HepG2 (cell line): ENCODE measurements around the gene TWIST2. TPM values are rescaled to one million over a fixed set of nuclear protein-coding genes. Genes with fewer than 3 reads are reported as not detected.

Experiments
- ATAC-seq: fragments of 200-7000 bp; cut with Tn5 transposase; 3 replicates; pipeline ENCODE4 v1.9.1; 2020; ENCODE audit warnings: mild to moderate bottlenecking, moderate library complexity
- BruUV-seq: library from RNA; stranded (reverse); fragments of 400-500 nt; replicated peaks from 2 replicates; lab custom pipeline; 2021; lab: Mats Ljungman, UMichigan
- CTCF ChIA-PET: fragments of 300-600 bp; formaldehyde crosslinking; extraction: SDS; loops from one replicate; lab custom pipeline; 2021; ENCODE audit warnings: low total read pairs, inconsistent platforms, low intra/inter-chr PET ratio; lab: Yijun Ruan, JAX
- POLR2A ChIA-PET: fragments of 350-600 bp; sonication (Branson Sonifier 250); formaldehyde crosslinking; loops from one replicate; lab custom pipeline; 2020; ENCODE audit warnings: antibody characterized with exemption, inconsistent platforms; lab: Yijun Ruan, JAX
- DNase-seq: peaks from one replicate; pipeline ENCODE4 v3.0.0-alpha.2; 2015; ENCODE audit warnings: low spot score
- FAIRE-seq: peaks from 3 replicates; lab custom pipeline; 2011; peaks lifted over from hg19 to GRCh38; lab: Jason Lieb, UNC
- H2AFZ ChIP-seq: one replicate; pipeline ENCODE4 v1.6.1; 2011; ENCODE audit warnings: low read length, inconsistent platforms
- H3K27ac ChIP-seq: fragments of 300-600 bp; 3 replicates; pipeline ENCODE4 v1.8.0; 2011; ENCODE audit warnings: mixed run types, mild to moderate bottlenecking, mixed read lengths, low read length, inconsistent platforms; ENCODE audit not compliant: insufficient read depth; ENCODE audit errors: extremely low read length
- H3K27me3 ChIP-seq, 2 experiments: fragments of 200-600 bp in 1 of 2; 2 replicates in 1 of 2; 3 replicates in 1 of 2; pipeline versions ENCODE4 v1.6.0 to v1.8.0; 2011; ENCODE audit warnings: low read length in 2 of 2, mild to moderate bottlenecking in 2 of 2, moderate library complexity in 2 of 2, inconsistent platforms in 1 of 2; ENCODE audit not compliant: insufficient read depth in 2 of 2, control insufficient read depth in 1 of 2
- H3K36me3 ChIP-seq, 2 experiments: fragments of 200-600 bp in 1 of 2; replicated peaks in 1 of 2; 2 replicates in 1 of 2; 3 replicates in 1 of 2; pipeline versions ENCODE4 v1.5.1 to v1.8.0; 2011; ENCODE audit warnings: low read length in 2 of 2, inconsistent platforms in 1 of 2; ENCODE audit not compliant: insufficient read depth in 2 of 2, control insufficient read depth in 1 of 2
- H3K4me1 ChIP-seq: 2 replicates; pipeline ENCODE4 v1.5.1; 2012; ENCODE audit warnings: low read length, inconsistent platforms; ENCODE audit not compliant: insufficient read depth
- H3K4me2 ChIP-seq: 2 replicates; pipeline ENCODE4 v1.6.0; 2011; ENCODE audit warnings: low read depth, low read length, inconsistent platforms
- H3K4me3 ChIP-seq, 3 experiments: fragments of 200-600 bp in 1 of 3; sonication (generic), shearing (Covaris generic) in 1 of 3; replicated peaks in 1 of 3; 2 replicates each; pipeline ENCODE4 v1.5.1; 2011 to 2016; ENCODE audit warnings: low read length in 3 of 3, inconsistent platforms in 2 of 3, low read depth in 2 of 3, mild to moderate bottlenecking in 2 of 3, control low read depth in 1 of 3, mixed read lengths in 1 of 3; ENCODE audit not compliant: insufficient read depth in 1 of 3
- H3K79me2 ChIP-seq: one replicate; pipeline ENCODE4 v1.6.1; 2011; ENCODE audit warnings: low read length, inconsistent platforms; ENCODE audit not compliant: insufficient read depth
- H3K9ac ChIP-seq: 2 replicates; pipeline ENCODE4 v1.6.0; 2011; ENCODE audit warnings: mild to moderate bottlenecking, low read depth, low read length, inconsistent platforms; ENCODE audit not compliant: insufficient read depth
- H3K9me3 ChIP-seq: 2 replicates; pipeline ENCODE4 v1.5.1; 2012; ENCODE audit warnings: mild to moderate bottlenecking, low read length
- H4K20me1 ChIP-seq: 2 replicates; pipeline ENCODE4 v1.6.0; 2011; ENCODE audit warnings: inconsistent platforms, mild to moderate bottlenecking, low read length, moderate library complexity; ENCODE audit not compliant: insufficient read depth
- ARHGAP35 ChIP-seq: sonication (generic); formaldehyde crosslinking; IDR thresholded peaks from 2 replicates; pipeline ENCODE4 v1.9.0; 2022; ENCODE audit warnings: mild to moderate bottlenecking, inconsistent platforms, moderate library complexity, missing genetic modification reagents, borderline replicate concordance
- POLR2A ChIP-seq, 2 experiments: IDR thresholded peaks; 2 replicates each; pipeline ENCODE4 v1.6.1; 2011; ENCODE audit warnings: low read depth in 2 of 2, low read length in 2 of 2, mild to moderate bottlenecking in 1 of 2, moderate library complexity in 1 of 2; ENCODE audit not compliant: insufficient read depth in 1 of 2
- RFX1 ChIP-seq: fragments of 450-650 bp; IDR thresholded peaks from 2 replicates; pipeline ENCODE4 v1.6.1; 2017
- RORA ChIP-seq: sonication (generic); formaldehyde crosslinking; IDR thresholded peaks from 2 replicates; pipeline ENCODE4 v1.5.0; 2020; ENCODE audit warnings: mild to moderate bottlenecking, missing genetic modification reagents, moderate library complexity
- ZNF589 ChIP-seq: sonication (generic); formaldehyde crosslinking; conservative IDR thresholded peaks from 2 replicates; pipeline ENCODE4 v1.8.0; 2022; ENCODE audit warnings: mild to moderate bottlenecking, moderate library complexity, missing genetic modification reagents
- ZNF720 ChIP-seq: sonication (generic); formaldehyde crosslinking; IDR thresholded peaks from 2 replicates; pipeline ENCODE4 v1.4.0; 2020; ENCODE audit warnings: missing genetic modification reagents
- ZSCAN12 ChIP-seq: sonication (generic); formaldehyde crosslinking; IDR thresholded peaks from 2 replicates; pipeline ENCODE4 v1.9.0; 2021; ENCODE audit warnings: mild to moderate bottlenecking, missing genetic modification reagents
- WGBS: methylation state at CpG from one replicate; pipeline ENCODE4 v1.1.6; 2017; ENCODE audit warnings: low lambda C conversion rate; 5-methylcytosine and 5-hydroxymethylcytosine counted together
- in situ Hi-C: cut with HindIII; loops from 2 replicates; pipeline ENCODE4 v1.10.0; 2017; ENCODE audit warnings: low pct_unique_long_range_greater_than_20kb; ENCODE audit not compliant: extremely low pct_ligation_motif_present
- intact Hi-C: fragments of 100-400 bp; cut with micrococcal nuclease; formaldehyde crosslinking; loops from one replicate; pipeline ENCODE4 v1.10.0; 2022; ENCODE audit not compliant: unreplicated experiment
- polyA plus RNA-seq, 8 experiments: library from polyadenylated mRNA; depleted of rRNA in 3 of 8; stranded (reverse) in 7 of 8; unstranded in 1 of 8; fragments of >200 nt; fragmentation: Illumina TruSeq in 4 of 8; extraction: Trizol in 4 of 8; gene quantifications; 2 replicates each; pipeline versions ENCODE4 v1.2.1 to v1.2.3, GENCODE V29; 2011 to 2016; ENCODE audit warnings: low read depth in 4 of 8, missing spikeins in 1 of 8, mixed read lengths in 1 of 8; ENCODE audit not compliant: insufficient read depth in 1 of 8
- total RNA-seq, 5 experiments: library from RNA; depleted of rRNA; stranded (reverse); fragments of >200 nt; fragmentation: Illumina TruSeq; extraction: Trizol; gene quantifications; 2 replicates each; pipeline ENCODE4 v1.2.3, GENCODE V29; 2016; ENCODE audit warnings: low read depth in 1 of 5
- TF ChIP-seq, protein P1 (sequence below), 2 experiments: sonication (generic) in 1 of 2; formaldehyde crosslinking in 1 of 2; IDR thresholded peaks; 2 replicates each; pipeline versions ENCODE4 v1.6.1 to v1.9.0; 2014 to 2022; ENCODE audit warnings: antibody characterized with exemption in 1 of 2, borderline replicate concordance in 1 of 2, inconsistent platforms in 1 of 2, low read depth in 1 of 2, missing genetic modification reagents in 1 of 2

TWIST2 gene
- total and polyA plus RNA-seq, 2 of the 13 experiments (the other 11 are each of a cell fraction or from before 2014, with no cell fraction given), result 0.08 to 0.11 TPM

DNA sequence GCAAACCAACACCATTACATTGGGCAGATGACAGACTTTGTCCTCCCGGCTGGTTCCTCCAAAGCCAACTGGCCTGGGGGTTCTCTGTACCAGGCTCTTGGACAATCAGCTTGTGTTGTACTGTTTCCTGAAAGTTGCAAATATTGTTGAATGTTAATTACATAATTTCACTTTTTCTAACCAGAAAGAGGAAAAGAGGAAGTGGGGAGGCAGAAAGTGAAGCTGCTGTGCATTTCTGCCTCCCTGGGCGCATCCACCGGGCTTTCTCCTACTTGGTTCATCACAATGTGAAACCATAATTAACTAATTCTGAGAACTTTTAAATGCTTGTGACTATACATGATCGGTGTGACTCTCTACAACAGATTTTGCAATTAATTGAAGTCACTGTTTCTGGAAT is 10.1 kb downstream of the TWIST2 start:
- no peak overlapping the region for H3K4me3 ChIP-seq
- no peak overlapping the region for H2AFZ ChIP-seq
- ChIA-PET POLR2A (no interaction called here), CTCF (no interaction called here)
- no TSS peak for BruUV-seq
- peaks cover 2 to 51% of the 10 kb centered on the region in 2 experiments; a peak in 4 of 5 replicates for H3K27me3 ChIP-seq
- intact Hi-C loops, result no loop called here
- DNase-seq, result no peak
- no peak for FAIRE-seq
- in situ Hi-C loops, result no loop called here
- no peaks in the 10 kb centered on the region for H4K20me1 ChIP-seq
- no peak overlapping the region for H3K9ac ChIP-seq
- no peaks in the 10 kb centered on the region for H3K9me3 ChIP-seq
- H3K4me2 ChIP-seq, result no peak overlapping the region
- H3K4me1 ChIP-seq, result peaks cover 5% of the 10 kb centered on the region
- H3K27ac ChIP-seq, result no peak overlapping the region
- H3K79me2 ChIP-seq, result no peaks in the 10 kb centered on the region
- 72% methylated on average over 4 of the region's 4 CpGs for WGBS
- ATAC-seq, result no peak
- no peaks in the 10 kb centered on the region for H3K36me3 ChIP-seq
- no peak for TF ChIP-seq RORA (CRISPR knock-in tag)
- no peak for TF ChIP-seq RFX1
- TF ChIP-seq, protein P1, sequence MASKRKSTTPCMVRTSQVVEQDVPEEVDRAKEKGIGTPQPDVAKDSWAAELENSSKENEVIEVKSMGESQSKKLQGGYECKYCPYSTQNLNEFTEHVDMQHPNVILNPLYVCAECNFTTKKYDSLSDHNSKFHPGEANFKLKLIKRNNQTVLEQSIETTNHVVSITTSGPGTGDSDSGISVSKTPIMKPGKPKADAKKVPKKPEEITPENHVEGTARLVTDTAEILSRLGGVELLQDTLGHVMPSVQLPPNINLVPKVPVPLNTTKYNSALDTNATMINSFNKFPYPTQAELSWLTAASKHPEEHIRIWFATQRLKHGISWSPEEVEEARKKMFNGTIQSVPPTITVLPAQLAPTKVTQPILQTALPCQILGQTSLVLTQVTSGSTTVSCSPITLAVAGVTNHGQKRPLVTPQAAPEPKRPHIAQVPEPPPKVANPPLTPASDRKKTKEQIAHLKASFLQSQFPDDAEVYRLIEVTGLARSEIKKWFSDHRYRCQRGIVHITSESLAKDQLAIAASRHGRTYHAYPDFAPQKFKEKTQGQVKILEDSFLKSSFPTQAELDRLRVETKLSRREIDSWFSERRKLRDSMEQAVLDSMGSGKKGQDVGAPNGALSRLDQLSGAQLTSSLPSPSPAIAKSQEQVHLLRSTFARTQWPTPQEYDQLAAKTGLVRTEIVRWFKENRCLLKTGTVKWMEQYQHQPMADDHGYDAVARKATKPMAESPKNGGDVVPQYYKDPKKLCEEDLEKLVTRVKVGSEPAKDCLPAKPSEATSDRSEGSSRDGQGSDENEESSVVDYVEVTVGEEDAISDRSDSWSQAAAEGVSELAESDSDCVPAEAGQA (IDR thresholded peaks at IDR 0.05; ENCODE audit: low read depth), result no peak
- TF ChIP-seq, protein P1 (CRISPR knock-in tag; IDR thresholded peaks at IDR 0.05; ENCODE audit: borderline replicate concordance), result no peak
- TF ChIP-seq ZNF720 (CRISPR knock-in tag), result no peak
- TF ChIP-seq ZSCAN12 (CRISPR knock-in tag), result no peak
- TF ChIP-seq POLR2A (IDR thresholded peaks at IDR 0.05; ENCODE audit: insufficient read depth in 1 of 2, low read depth in 2 of 2, low read length in 2 of 2), result no peak
- no peak for TF ChIP-seq ZNF589 (CRISPR knock-in tag)
- TF ChIP-seq ARHGAP35 (CRISPR knock-in tag), result no peak
